Aorta (tissue), 5 donors: ENCODE data around the gene C5orf63. TPM values are rescaled to one million over a fixed set of nuclear protein-coding genes. Genes with fewer than 3 reads are reported as not detected.
"Not testable (repeated sequence)": the region's sequence is repeated elsewhere in the genome, so short reads cannot be mapped to it uniquely, and the experiment has no call there.

ENCODE experiments used
- ATAC-seq: fragments of 200-7000 bp; cut with Tn5 transposase; one replicate; pipeline ENCODE4 v1.9.1; 2022; ENCODE audit warnings: moderate library complexity; ENCODE audit not compliant: low FRiP score
- DNase-seq, 2 donors: peaks; one replicate each; pipeline ENCODE4 v3.0.0-alpha.2; 2020
- H3K27ac ChIP-seq, 2 donors: one replicate each; pipeline ENCODE4 v1.5.1; 2013; ENCODE audit warnings: low read length in 2 of 2, mild to moderate bottlenecking in 2 of 2, moderate library complexity in 2 of 2, control low read depth in 1 of 2, inconsistent platforms in 1 of 2, low read depth in 1 of 2
- H3K27me3 ChIP-seq, 2 donors: one replicate each; pipeline ENCODE4 v1.6.1; 2013; ENCODE audit warnings: control low read depth in 1 of 2, low read length in 1 of 2, mild to moderate bottlenecking in 1 of 2, moderate library complexity in 1 of 2; ENCODE audit not compliant: insufficient read depth in 2 of 2, control insufficient read depth in 1 of 2
- H3K36me3 ChIP-seq, 2 donors: one replicate each; pipeline ENCODE4 v1.6.1; 2013; ENCODE audit warnings: control low read depth in 1 of 2, low read length in 1 of 2, mild to moderate bottlenecking in 1 of 2; ENCODE audit not compliant: insufficient read depth in 2 of 2, control insufficient read depth in 1 of 2
- H3K4me1 ChIP-seq, 2 donors: one replicate each; pipeline ENCODE4 v1.6.1; 2013; ENCODE audit warnings: low read length in 2 of 2, control low read depth in 1 of 2, mild to moderate bottlenecking in 1 of 2, moderate library complexity in 1 of 2; ENCODE audit not compliant: insufficient read depth in 2 of 2, control insufficient read depth in 1 of 2
- H3K4me3 ChIP-seq, 2 donors: one replicate each; pipeline ENCODE4 v1.5.1; 2013; ENCODE audit warnings: low read length in 2 of 2, control low read depth in 1 of 2, mild to moderate bottlenecking in 1 of 2
- H3K9me3 ChIP-seq: one replicate; pipeline ENCODE4 v1.6.1; 2013; ENCODE audit warnings: mild to moderate bottlenecking, low read length; ENCODE audit not compliant: control insufficient read depth
- whole genome bisulfite sequencing, 2 donors: extraction: QIAGEN DNeasy Blood & Tissue Kit; methylation state at CpG; one replicate each; pipeline ENCODE4 v1.1.7; 2013; 5-methylcytosine and 5-hydroxymethylcytosine counted together
- intact Hi-C, 2 donors: fragments of 100-400 bp; cut with DNase I; formaldehyde crosslinking; loops; one replicate each; pipeline versions ENCODE4 v1.14.2 to v1.15.0; 2022
- long read RNA-seq, 2 donors: library from polyadenylated mRNA; unstranded; transcript quantifications; one replicate each; pipeline ENCODE4 v2.0.0, GENCODE V29; 2020 to 2021
- polyA plus RNA-seq, 2 donors: library from polyadenylated mRNA; stranded (reverse); fragments of 200-250 nt; gene quantifications; one replicate each; pipeline ENCODE4 v1.2.3, GENCODE V29; 2013
- total RNA-seq, 2 donors: library from RNA; stranded (reverse); fragmentation: NEBNext Ultra II Directional; extraction: Animal tissue kit (Norgen Biotek cat#: 25700); gene quantifications; one replicate each; pipeline ENCODE4 v1.2.1, GENCODE V29; 2021
- donor health status: healthy with polysubstance abuse.
- donor health status: Bipolar disorder and iron deficiency.
- donor health status: DM: no; HTN: no; CAD: no.
- donor health status: DM: no; HTN: no; CAD: no.
- donor health status: DM: yes; HTN: yes; CAD: no.

C5orf63 gene
- total RNA-seq = 1 to 10 TPM; 4.2 to 6.2 TPM
- 1 to 10 TPM; 3.1 to 7.3 TPM for polyA plus RNA-seq
- long read RNA-seq, donor 1, full-length matches to known transcripts = 4 of 7 reads
- long read RNA-seq, donor 1, partial matches to known transcripts = 0 of 7 reads
- long read RNA-seq, donor 1, other reads (novel, unspliced or antisense) = 3 of 7 reads
- long read RNA-seq, donor 2, partial matches to known transcripts = 1 of 5 reads
- long read RNA-seq, donor 2, other reads (novel, unspliced or antisense) = 2 of 5 reads

DNA sequence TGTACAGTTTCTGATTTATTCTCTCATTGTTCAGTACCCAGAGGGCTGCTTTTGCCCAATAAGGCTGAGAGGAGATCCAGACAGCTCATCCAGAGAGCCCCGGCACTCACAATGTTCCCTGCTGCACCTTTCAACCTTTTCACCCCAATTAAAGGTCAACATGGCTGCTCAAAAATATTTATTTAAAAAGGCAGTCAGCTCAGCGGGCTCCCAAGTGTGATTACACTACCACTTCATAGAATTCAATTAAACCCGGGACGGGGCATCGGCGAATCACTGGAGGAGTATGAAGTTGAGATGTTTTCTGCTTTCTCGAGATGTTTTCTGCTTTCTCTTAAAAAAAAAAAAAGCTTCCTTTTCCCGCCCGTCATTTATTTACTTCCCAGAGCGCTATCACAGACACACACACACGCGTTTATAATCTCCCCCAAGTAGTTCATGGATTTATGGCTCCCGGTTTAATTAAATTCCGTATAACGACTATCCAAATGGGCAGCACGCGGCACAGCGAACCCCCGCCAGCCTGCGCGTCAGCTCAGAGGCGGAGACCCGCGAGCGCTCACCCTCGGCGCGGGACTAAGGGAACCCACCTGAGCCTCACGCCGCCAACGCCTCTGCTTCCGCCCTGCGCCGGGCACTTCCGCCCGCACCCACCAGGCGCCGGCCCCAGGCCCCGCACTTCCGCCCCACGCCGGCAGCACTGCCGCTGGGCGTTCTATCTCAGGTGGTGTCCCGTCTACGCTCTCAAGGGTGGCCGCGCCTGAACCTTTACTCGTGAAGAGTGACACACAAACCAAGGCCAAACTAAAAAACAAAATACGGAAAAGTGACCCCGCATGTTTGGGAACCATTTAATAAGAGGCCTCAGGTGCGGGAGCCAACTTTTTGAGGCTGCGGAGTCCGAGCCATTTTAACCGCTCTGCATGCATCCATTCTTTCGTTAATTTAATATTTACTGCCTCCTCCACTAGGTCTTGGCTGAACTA lies at the start of gene C5orf63:
Gene C5orf63 (minus strand): TSS at position 642 of the 986 bp plus-strand sequence. CDS start 14,507 bp downstream, outside the sequence.
- ATAC-seq = peak; percentile 80
- Histone ChIP-seq H3K36me3 (no peaks in the 10 kb centered on the region), H3K27ac (no peak within 1 kb of the TSS), H3K9me3 (no peaks in the 10 kb centered on the region), H3K4me3 (peak within 1 kb of the TSS; percentile 7 to 77), H3K27me3 (no peaks in the 10 kb centered on the region), H3K4me1 (no peaks in the 10 kb centered on the region)
- DNase-seq = peak; percentile 60 to 87
- 16% methylated on average over 56 of the region's 56 CpGs for WGBS, 2 donors
- intact Hi-C loops = no loop called here

DNA sequence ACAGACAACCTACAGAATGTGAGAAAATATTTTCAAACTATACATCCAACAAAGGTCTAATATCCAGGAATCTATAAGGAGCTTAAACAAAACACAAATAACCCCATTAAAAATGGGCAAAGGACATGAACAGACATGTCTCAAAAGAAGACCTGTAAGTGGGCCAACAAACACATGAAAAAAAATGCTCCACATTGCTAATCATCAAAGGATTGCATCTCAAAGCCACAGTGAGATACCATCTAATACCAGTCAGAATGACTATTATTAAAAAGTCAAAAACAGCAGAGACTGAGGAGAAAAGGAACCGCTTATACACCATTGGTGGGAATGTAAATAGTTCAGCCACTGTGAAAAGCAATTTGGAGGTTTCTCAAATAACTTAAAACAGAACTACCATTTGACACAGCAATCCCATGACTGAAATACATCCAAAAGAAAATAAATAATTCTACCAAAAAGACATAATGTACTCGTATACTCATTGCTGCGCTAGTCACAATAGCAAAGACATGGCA lies 39.1 kb upstream of the C5orf63 start:
- H3K4me1 ChIP-seq = no peaks in the 10 kb centered on the region
- DNase-seq (no peak), ATAC-seq (no peak)
- H3K9me3 ChIP-seq = peaks cover 3% of the 10 kb centered on the region
- no peaks in the 10 kb centered on the region for H3K27me3 ChIP-seq
- 77 to 92% methylated on average over 3 of the region's 3 CpGs for WGBS, 2 donors
- intact Hi-C loops = no loop called here
- H3K4me3 ChIP-seq = no peak overlapping the region
- H3K27ac ChIP-seq = no peak overlapping the region
- H3K36me3 ChIP-seq = no peaks in the 10 kb centered on the region

DNA sequence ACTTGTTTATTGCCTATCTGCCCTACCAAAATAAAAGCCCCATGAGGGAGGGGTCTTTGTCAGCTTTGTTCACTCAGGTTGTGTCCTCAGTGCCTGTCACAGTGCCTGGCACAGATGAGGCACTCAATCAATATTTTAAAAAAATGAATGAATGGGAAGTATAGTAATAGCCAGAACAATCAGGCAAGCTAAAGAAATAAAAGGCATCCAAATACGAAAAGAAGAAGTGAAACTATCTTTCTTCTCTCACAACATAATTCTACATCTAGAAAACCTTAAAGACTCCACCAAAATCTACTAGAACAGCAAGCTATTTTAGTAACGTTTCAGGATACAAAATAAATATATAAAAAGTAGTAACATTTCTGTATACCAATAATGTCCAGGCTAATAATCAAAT lies 37.8 kb upstream of the C5orf63 start:
- Histone ChIP-seq H3K27me3 (no peaks in the 10 kb centered on the region), H3K27ac (no peak overlapping the region), H3K4me3 (no peak overlapping the region), H3K4me1 (no peaks in the 10 kb centered on the region), H3K9me3 (peaks cover 3% of the 10 kb centered on the region), H3K36me3 (no peaks in the 10 kb centered on the region)
- ATAC-seq (no peak), DNase-seq (no peak)
- intact Hi-C loops = no loop called here
- 69 to 70% methylated on average over 2 of the region's 2 CpGs for WGBS, 2 donors

DNA sequence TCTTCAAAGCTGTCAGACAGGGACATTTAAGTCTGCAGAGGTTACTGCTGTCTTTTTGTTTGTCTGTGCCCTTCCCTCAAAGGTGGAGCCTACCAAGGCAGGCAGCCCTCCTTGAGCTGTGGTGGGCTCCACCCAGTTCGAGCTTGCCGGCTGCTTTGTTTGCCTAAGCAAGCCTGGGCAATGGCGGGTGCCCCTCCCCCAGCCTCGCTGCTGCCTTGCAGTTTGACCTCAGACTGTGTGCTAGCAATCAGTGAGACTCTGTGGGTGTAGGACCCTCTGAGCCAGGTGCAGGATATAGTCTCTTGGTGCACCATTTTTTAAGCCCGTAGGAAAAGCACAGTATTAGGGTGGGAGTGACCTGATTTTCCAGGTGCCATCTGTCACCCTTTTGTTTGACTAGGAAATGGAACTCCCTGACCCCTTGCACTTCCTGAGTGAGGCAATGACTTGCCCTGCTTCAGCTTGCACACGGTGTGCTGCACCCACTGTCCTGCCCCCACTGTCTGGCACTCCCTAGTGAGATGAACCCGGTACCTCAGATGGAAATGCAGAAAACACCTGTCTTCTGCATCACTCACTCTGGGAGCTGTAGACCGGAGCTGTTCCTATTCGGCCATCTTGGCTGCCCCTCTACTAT lies 35.4 kb upstream of the C5orf63 start:
- intact Hi-C loops, ATAC-seq: not testable (repeated sequence)
- WGBS, 2 donors = 85 to 89% methylated on average over 9 of the region's 9 CpGs

DNA sequence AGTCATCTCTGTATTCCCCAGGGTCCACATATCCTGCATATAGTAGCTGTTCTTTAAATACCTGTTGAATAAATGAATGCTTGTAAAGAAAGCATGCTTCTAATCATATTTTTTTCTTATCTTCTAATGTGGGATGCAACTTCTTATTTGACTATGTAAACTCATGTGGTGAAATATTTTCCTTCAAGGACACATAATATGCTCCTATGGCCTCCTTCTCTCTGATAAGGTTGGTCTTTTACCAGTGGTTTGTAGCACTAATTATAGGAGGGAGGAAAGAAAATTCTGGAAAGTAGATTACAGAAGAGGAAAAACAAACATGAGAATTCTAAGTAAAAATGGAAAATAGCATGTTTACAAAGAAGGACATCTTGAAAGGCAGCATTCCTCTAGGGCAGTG lies 28.6 kb upstream of the C5orf63 start:
- Histone ChIP-seq H3K36me3 (no peaks in the 10 kb centered on the region), H3K4me3 (no peak overlapping the region), H3K27me3 (no peaks in the 10 kb centered on the region), H3K27ac (no peak overlapping the region), H3K4me1 (no peaks in the 10 kb centered on the region), H3K9me3 (no peaks in the 10 kb centered on the region)
- intact Hi-C loops = no loop called here
- DNase-seq (no peak), ATAC-seq (no peak)

More for the DNA sequence above, 35.4 kb upstream of the C5orf63 start:
- not testable (repeated sequence) for DNase-seq, H3K27me3 ChIP-seq, H3K4me3 ChIP-seq, H3K9me3 ChIP-seq, H3K4me1 ChIP-seq, H3K36me3 ChIP-seq, H3K27ac ChIP-seq

DNA sequence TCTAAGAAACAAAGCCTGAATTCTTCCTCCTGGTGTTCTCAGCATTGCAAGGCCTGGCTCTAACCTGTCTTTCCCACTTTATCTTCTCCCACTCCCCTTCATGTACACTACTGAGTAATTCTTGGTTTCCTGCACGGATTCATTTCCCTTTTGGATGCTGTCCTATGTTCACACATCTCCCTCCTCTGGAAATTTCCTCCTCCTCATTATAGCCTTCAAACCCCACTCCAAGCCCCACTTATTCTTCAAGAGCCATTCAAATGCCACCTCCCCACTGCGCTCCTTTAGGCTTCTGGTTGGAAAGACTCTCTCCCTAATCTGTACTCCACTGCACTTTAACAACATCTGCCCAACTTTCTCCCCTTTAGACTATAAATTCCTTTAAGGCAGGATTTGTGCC lies 28.2 kb upstream of the C5orf63 start:
- H3K27ac ChIP-seq = no peak overlapping the region
- ATAC-seq (no peak), DNase-seq (no peak)
- no peaks in the 10 kb centered on the region for H3K4me1 ChIP-seq
- H3K4me3 ChIP-seq = no peak overlapping the region
- no peaks in the 10 kb centered on the region for H3K36me3 ChIP-seq
- no peaks in the 10 kb centered on the region for H3K27me3 ChIP-seq
- WGBS, 2 donors = 73 to 78% methylated on average over 2 of the region's 2 CpGs
- no peaks in the 10 kb centered on the region for H3K9me3 ChIP-seq
- intact Hi-C loops = no loop called here

DNA sequence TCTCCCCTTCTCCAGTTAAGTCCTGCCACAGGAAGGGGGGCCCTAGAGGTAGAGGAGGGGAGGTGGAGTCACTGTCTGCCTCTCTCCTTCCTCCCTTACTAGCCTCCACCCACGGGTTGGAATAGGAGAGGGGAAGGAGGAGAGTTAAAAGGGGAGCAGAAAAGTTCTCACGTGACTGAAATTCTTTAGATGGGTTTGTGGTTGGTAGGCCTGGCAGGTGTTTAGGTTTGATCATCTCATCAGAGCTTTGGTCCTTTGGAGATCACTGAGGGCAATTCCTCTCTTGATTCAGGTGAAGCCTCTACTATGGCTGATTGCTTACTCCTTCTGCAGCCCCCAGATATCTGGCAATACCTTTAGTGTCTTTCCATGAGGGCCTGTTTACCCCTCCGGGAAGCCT lies 24.9 kb upstream of the C5orf63 start:
- 63 to 66% methylated on average over 2 to 3 of the region's 3 CpGs for WGBS, 2 donors
- H3K27me3 ChIP-seq = no peaks in the 10 kb centered on the region
- no peak for ATAC-seq
- H3K36me3 ChIP-seq = no peaks in the 10 kb centered on the region
- H3K9me3 ChIP-seq = no peaks in the 10 kb centered on the region
- no peaks in the 10 kb centered on the region for H3K4me1 ChIP-seq
- no peak overlapping the region for H3K27ac ChIP-seq
- no peak overlapping the region for H3K4me3 ChIP-seq
- intact Hi-C loops = no loop called here
- DNase-seq = no peak

DNA sequence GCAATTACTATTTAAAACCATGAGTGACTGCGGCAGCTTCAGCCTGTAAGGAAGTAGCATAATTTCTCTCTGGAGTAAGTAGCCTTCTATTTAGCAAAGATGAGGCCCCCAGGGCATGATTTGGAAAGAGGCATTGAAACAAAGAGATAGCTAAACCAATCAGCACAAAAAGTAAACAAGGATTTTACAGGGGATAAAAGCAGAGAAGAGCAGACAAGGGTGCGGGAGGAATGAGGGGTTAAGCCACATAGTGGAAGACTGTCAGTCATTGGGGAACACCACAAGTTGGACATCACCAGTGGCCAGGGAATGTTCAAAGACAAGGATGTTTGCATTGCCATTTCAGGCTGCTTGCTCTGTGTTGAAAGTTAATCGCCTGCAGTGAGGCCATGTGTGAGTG lies 24.0 kb upstream of the C5orf63 start:
- no peak for DNase-seq
- intact Hi-C loops = no loop called here
- H3K27me3 ChIP-seq = no peaks in the 10 kb centered on the region
- WGBS, 2 donors = 74 to 82% methylated on average over 3 of the region's 3 CpGs
- no peak for ATAC-seq
- H3K4me3 ChIP-seq = no peak overlapping the region
- no peaks in the 10 kb centered on the region for H3K4me1 ChIP-seq
- no peaks in the 10 kb centered on the region for H3K9me3 ChIP-seq
- no peak overlapping the region for H3K27ac ChIP-seq
- H3K36me3 ChIP-seq = no peaks in the 10 kb centered on the region
